Measurements from ENCODE around the gene SASS6. TPM values are rescaled to one million over a fixed set of nuclear protein-coding genes. Genes with fewer than 3 reads are reported as not detected.

Gene SASS6
- total and polyA plus RNA-seq, 10 of the 15 experiments (the other 5 are each of a cell fraction or from before 2014, with no cell fraction given): 6.6 to 17.9 (median 10.2) TPM

DNA sequence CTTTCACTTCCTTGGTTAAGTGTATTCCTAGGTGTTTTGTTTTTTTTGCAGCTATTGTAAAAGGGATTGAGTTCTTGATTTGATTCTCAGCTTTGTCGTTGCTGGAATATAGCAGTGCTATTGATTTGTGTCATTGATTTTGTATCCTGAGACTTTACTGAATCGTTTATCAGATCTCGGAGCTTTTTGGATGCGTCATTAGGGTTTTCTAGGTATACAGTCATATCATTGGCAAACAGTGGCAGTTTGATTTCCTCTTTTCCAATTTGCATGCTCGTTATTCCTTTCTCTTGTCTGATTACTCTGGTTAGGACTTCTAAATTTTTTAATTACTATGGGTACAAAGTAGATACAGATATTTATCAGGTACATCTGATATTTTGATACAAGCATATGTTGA is 87.5 kb downstream of the SASS6 start:
- peaks cover 6% of the 10 kb centered on the region; the same call in 2 of the 3 replicates for H3K9me3 ChIP-seq (replicated peaks; ENCODE audit: control insufficient read depth, insufficient read depth, low read length)
- H3K36me3 ChIP-seq (ENCODE audit: control insufficient read depth in 2 of 2, insufficient read depth in 2 of 2, low read length in 1 of 2): peaks cover 0 to 8% of the 10 kb centered on the region in 2 experiments; a peak in 3 of 4 replicates
- ChIA-PET SMC1A (ENCODE audit: uncharacterized antibody, unreplicated experiment) (no interaction called here), RAD21 (ENCODE audit: unreplicated experiment) (no interaction called here), POLR2A (no interaction called here), CTCF (interaction anchor here (0.9 kb wide), 1 partner anchor 16 kb away, joined by 3 read pairs; no protein-coding TSS in a partner anchor)
- H3K4me2 ChIP-seq (ENCODE audit: control insufficient read depth, insufficient read depth): peak overlapping the region; percentile 59; the same call in 1 of the 2 replicates
- 31% methylated on average over 5 of the region's 5 CpGs for WGBS (ENCODE audit: insufficient coverage, insufficient replicate concordance, low lambda C conversion rate, missing lambda C conversion rate)
- H3K9ac ChIP-seq (ENCODE audit: control insufficient read depth, insufficient read depth, low read length): no peak overlapping the region
- TF ChIP-seq SPI1 (IDR thresholded peaks at IDR 0.05; ENCODE audit: borderline replicate concordance, insufficient read depth, low read depth, low read length) (peak; percentile 12; the same call in 1 of the 2 replicates), SIX5 (IDR thresholded peaks at IDR 0.05; ENCODE audit: low read depth, low read length, severe bottlenecking) (no peak)
- H4K20me1 ChIP-seq (ENCODE audit: control insufficient read depth, insufficient read depth): no peaks in the 10 kb centered on the region
- H3K79me2 ChIP-seq (ENCODE audit: control insufficient read depth, insufficient read depth, low read length): peaks cover 99% of the 10 kb centered on the region
- FAIRE-seq (no peak), ATAC-seq (no peak), DNase-seq (ENCODE audit: low read depth, low spot score) (no peak)
- no peaks in the 10 kb centered on the region for H3K27me3 ChIP-seq (replicated peaks in 1 of 2; ENCODE audit: control insufficient read depth in 2 of 2, insufficient read depth in 2 of 2, low read length in 1 of 2)
- BruUV-seq (replicated peaks): TSS peak; percentile 5
- no peak overlapping the region for H2AFZ ChIP-seq (ENCODE audit: control insufficient read depth, low read depth, low read length)
- in situ Hi-C loops (cut with MboI) (no loop called here), intact Hi-C loops (cut with micrococcal nuclease; ENCODE audit: unreplicated experiment) (no loop called here)
- H3K4me3 ChIP-seq: peak overlapping the region; percentile 8; the same call in 1 of the 2 replicates
- peaks cover 27% of the 10 kb centered on the region for H3K4me1 ChIP-seq (ENCODE audit: control insufficient read depth, insufficient read depth, low read length)
- 0 out of 2 replicates have a peak overlapping the region, but pooled peaks have one; percentile 1 for H3K27ac ChIP-seq (ENCODE audit: control insufficient read depth, insufficient read depth)

DNA sequence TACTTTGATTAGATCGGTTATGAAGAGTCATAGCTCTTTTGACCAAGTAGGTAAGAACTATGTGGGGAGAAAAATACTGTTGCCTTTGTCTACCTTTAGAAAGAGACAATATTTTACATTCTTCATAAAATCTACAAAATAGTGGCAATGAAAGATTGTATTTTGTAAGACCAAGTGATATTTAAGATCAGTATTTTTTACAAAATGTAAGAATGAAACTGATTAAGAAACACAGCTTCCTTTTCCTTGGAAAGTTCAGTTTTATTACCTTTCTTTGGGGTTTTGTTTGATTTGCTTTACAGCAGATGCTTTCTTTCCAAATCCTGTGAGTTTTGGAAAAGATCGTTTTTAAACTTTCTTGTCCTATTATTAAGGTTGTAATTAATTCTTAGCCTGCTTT is 93.1 kb downstream of the SASS6 start:
- FAIRE-seq: peak; percentile 49
- Histone ChIP-seq H3K4me2 (ENCODE audit: control insufficient read depth, insufficient read depth) (peak overlapping the region; percentile 56), H3K27ac (ENCODE audit: control insufficient read depth, insufficient read depth) (peak overlapping the region; percentile 97), H3K4me1 (ENCODE audit: control insufficient read depth, insufficient read depth, low read length) (peaks cover 19% of the 10 kb centered on the region), H3K36me3 (ENCODE audit: control insufficient read depth in 2 of 2, insufficient read depth in 2 of 2, low read length in 1 of 2) (peaks cover 0 to 2% of the 10 kb centered on the region in 2 experiments; a peak in 1 of 4 replicates), H2AFZ (ENCODE audit: control insufficient read depth, low read depth, low read length) (no peak overlapping the region), H3K9ac (ENCODE audit: control insufficient read depth, insufficient read depth, low read length) (peak overlapping the region; percentile 96), H4K20me1 (ENCODE audit: control insufficient read depth, insufficient read depth) (no peaks in the 10 kb centered on the region), H3K4me3 (peak overlapping the region; percentile 92), H3K27me3 (replicated peaks in 1 of 2; ENCODE audit: control insufficient read depth in 2 of 2, insufficient read depth in 2 of 2, low read length in 1 of 2) (no peaks in the 10 kb centered on the region), H3K9me3 (replicated peaks; ENCODE audit: control insufficient read depth, insufficient read depth, low read length) (peaks cover 5% of the 10 kb centered on the region; the same call in 2 of the 3 replicates), H3K79me2 (ENCODE audit: control insufficient read depth, insufficient read depth, low read length) (peaks cover 94% of the 10 kb centered on the region)
- no peak for ATAC-seq
- WGBS (ENCODE audit: insufficient coverage, insufficient replicate concordance, low lambda C conversion rate, missing lambda C conversion rate): 2% methylated on average over 2 of the region's 2 CpGs
- RAD21 ChIA-PET (ENCODE audit: unreplicated experiment): interaction anchor here (1.1 to 1.7 kb wide), 7 partner anchors 9 to 856 kb away, joined by 3 to 7 read pairs (median 4); partner anchors contain the start of gene EXTL2
- no TSS peak for BruUV-seq (replicated peaks)
- CTCF ChIA-PET: interaction anchor here (1.2 to 1.6 kb wide), 4 partner anchors 11 to 420 kb away, joined by 3 to 5 read pairs (median 4); no protein-coding TSS in a partner anchor
- POLR2A ChIA-PET: interaction anchor here (0.6 to 4.1 kb wide), 4 partner anchors 8 to 418 kb away, joined by 3 to 41 read pairs (median 6); no protein-coding TSS in a partner anchor
- in situ Hi-C loops (cut with MboI): loop anchor here (5.0 kb wide), 1 partner anchor 232 kb away; no protein-coding TSS in a partner anchor
- SMC1A ChIA-PET (ENCODE audit: uncharacterized antibody, unreplicated experiment): interaction anchor here (0.8 to 3.9 kb wide), 8 partner anchors 8 to 93 kb away, joined by 3 to 40 read pairs (median 4); partner anchors contain the start of genes SASS6 and TRMT13
- DNase-seq (ENCODE audit: low read depth, low spot score): no peak
- intact Hi-C loops (cut with micrococcal nuclease; ENCODE audit: unreplicated experiment): loop anchor here (2.0 to 10.0 kb wide), 8 partner anchors 37 to 495 kb away; partner anchors contain the start of genes CDC14A, DBT, GPR88 and RTCA
- TF ChIP-seq YBX1 (IDR thresholded peaks at IDR 0.05) (no peak), TCF12 (IDR thresholded peaks at IDR 0.05; ENCODE audit: low read depth, low read length) (no peak), SIX5 (IDR thresholded peaks at IDR 0.05; ENCODE audit: low read depth, low read length, severe bottlenecking) (no peak), NR2F1 (conservative IDR thresholded peaks at IDR 0.05) (no peak), FOS (IDR thresholded peaks at IDR 0.05; ENCODE audit: borderline replicate concordance, extremely low read depth, insufficient read length) (no peak), BACH1 (IDR thresholded peaks at IDR 0.05; ENCODE audit: borderline replicate concordance) (no peak), JUND (IDR thresholded peaks at IDR 0.05; ENCODE audit: low read depth, low read length) (no peak), ZNF274 (IDR thresholded peaks at IDR 0.05; ENCODE audit: insufficient read depth, insufficient read length) (no peak), CBFB (IDR thresholded peaks at IDR 0.05; ENCODE audit: low read depth) (no peak), WRNIP1 (IDR thresholded peaks at IDR 0.05; ENCODE audit: borderline replicate concordance, low read depth, low read length) (no peak)
- TF ChIP-seq, protein P1, sequence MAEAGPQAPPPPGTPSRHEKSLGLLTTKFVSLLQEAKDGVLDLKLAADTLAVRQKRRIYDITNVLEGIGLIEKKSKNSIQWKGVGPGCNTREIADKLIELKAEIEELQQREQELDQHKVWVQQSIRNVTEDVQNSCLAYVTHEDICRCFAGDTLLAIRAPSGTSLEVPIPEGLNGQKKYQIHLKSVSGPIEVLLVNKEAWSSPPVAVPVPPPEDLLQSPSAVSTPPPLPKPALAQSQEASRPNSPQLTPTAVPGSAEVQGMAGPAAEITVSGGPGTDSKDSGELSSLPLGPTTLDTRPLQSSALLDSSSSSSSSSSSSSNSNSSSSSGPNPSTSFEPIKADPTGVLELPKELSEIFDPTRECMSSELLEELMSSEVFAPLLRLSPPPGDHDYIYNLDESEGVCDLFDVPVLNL (IDR thresholded peaks at IDR 0.05; ENCODE audit: low read depth, low read length): no peak
- TF ChIP-seq, protein P2, sequence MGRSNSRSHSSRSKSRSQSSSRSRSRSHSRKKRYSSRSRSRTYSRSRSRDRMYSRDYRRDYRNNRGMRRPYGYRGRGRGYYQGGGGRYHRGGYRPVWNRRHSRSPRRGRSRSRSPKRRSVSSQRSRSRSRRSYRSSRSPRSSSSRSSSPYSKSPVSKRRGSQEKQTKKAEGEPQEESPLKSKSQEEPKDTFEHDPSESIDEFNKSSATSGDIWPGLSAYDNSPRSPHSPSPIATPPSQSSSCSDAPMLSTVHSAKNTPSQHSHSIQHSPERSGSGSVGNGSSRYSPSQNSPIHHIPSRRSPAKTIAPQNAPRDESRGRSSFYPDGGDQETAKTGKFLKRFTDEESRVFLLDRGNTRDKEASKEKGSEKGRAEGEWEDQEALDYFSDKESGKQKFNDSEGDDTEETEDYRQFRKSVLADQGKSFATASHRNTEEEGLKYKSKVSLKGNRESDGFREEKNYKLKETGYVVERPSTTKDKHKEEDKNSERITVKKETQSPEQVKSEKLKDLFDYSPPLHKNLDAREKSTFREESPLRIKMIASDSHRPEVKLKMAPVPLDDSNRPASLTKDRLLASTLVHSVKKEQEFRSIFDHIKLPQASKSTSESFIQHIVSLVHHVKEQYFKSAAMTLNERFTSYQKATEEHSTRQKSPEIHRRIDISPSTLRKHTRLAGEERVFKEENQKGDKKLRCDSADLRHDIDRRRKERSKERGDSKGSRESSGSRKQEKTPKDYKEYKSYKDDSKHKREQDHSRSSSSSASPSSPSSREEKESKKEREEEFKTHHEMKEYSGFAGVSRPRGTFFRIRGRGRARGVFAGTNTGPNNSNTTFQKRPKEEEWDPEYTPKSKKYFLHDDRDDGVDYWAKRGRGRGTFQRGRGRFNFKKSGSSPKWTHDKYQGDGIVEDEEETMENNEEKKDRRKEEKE (IDR thresholded peaks at IDR 0.05): no peak

Data from GM12878 (cell line).